Stimulated activated CD8-positive, alpha-beta memory T cell treated with anti-CD3 and anti-CD28 coated beads, Interleukin-7, amount 100 ng/mL, for 48 hours (primary cell): Measurements from ENCODE around the gene WBP2NL.
"Not testable (repeated sequence)": the region's sequence is repeated elsewhere in the genome, so short reads cannot be mapped to it uniquely, and the experiment has no call there.

ENCODE experiments used
- DNase-seq, 2 donors: peaks; one replicate each; pipeline ENCODE4 v3.0.0-alpha.2; 2020; ENCODE audit warnings: low read depth in 1 of 2; ENCODE audit errors: extremely low read depth in 1 of 2

The WBP2NL gene

DNA sequence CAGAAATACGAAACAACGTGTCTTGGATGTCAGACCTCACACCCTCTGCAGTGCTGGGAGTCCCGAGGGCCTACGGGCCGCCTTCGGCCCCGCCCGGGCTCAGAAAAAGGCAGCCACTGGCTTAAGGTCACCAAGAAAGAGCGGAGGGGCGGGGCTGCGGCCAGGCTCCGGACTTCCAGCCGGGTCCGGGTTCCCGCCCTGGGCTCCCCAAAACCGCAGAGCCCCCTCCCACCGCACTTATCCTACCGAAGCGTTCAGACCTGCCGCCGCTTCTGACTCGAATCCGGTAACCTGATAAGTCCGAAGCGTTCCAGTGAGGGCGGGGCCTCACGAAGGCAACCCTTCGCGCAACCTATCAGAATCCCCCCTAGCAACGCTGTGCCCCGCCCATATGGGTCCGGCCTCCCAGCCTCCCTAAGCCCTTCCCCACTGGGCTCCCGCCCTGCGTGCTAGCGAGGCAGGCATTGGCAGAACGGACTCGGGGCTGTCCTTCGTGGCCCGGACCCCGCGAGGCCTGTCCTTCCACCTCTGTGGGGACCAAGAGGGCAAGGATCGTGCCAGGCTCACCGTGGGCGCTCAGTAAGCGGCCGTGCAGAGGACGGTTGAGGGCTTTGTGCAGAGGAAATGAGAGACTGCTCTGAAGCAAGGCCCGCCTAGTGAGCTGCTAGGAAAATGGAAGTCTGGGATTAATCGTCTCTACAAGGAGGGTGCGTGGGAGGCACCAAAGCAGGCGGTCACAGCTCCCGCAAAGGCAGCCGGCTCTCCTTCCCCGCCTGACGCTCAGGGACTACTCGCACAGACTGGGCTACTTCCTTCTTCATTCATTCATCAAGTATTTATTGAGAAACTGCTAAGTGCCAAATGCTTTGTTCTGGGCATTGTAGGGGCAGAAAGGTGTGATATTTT lies 72.2 kb downstream of the WBP2NL start, which contains the start of gene NAGA:
Gene NAGA, minus strand, starts transcription at position 296 of the 906 bp plus-strand sequence. CDS start 515 bp downstream, outside the sequence.
- DNase-seq: peak; percentile 78 to 95

DNA sequence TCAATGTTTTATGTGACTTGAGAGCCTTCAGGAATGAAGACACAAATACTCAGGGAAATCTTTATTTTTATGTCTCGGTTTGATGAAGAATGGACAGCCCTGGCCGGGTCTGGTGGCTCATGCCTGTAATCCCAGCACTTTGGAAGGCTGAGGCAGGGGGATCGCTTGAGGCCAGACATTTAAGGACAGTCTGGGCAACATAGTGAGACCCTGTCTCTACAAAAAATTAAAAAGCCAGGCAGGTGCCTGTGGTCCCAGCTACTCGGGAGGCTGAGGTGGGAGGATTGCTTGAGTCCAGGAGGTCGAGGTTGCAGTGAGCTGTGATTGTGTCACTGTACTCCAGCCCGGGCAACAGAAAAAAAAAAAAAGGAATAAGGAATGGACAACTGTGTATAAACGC lies 72.9 kb downstream of the WBP2NL start:
- not testable (repeated sequence) for DNase-seq

DNA sequence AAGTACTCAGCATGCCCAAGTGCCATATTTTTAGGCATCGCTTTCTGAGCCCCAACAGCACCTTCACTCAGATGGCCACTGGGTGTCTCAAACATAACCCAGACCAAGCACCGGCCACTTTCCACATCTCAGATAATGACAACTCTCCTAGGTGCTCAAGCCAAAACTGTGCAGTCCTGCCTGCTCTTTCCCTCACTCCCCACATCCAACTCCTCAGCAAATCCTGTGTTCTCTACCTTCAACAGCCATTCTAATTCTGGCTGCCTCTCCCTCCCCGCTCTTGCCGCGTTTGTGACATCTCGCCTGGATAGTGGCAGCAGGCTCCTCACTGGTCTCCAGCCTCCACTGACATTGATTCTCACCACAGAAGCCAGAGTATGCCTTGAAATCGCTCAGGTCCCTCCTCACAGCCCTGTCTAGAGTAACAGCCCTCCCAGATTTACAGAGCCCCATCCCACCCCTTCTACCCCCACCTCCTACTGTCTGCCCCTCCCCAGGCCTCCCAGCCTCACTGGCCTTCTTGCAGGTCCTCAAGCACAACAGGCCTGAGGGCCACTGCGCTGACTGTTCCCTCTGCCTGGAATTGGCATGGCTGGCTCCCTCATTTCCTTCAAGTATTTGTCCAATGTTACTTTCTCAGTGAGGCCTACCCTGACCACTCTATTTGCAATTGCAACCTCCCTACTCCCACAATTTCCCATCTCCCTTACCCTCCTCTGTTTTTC lies 74.2 kb downstream of the WBP2NL start:
- DNase-seq: no peak

DNA sequence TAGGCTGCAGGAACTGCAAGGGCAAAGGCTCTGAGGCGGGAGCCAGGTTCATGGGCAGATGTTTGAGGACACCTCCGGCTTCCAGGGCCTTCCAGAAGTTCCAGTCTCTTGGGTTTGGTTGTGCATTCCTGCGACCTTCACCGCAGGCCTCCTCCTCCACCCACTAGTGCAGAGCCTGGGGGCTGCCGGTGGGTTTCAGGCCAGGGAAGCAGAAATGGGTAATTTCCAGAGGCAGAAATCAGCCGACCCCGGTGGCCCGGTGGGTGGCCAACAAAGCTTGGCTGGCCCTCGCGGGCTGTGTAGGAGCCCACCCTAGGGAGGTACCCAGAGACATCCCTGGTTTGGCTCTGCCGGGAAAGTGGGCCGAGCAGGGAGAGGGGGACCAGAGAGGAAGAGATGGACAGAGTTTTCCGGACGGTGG lies 75.0 kb downstream of the WBP2NL start:
- DNase-seq: no peak

DNA sequence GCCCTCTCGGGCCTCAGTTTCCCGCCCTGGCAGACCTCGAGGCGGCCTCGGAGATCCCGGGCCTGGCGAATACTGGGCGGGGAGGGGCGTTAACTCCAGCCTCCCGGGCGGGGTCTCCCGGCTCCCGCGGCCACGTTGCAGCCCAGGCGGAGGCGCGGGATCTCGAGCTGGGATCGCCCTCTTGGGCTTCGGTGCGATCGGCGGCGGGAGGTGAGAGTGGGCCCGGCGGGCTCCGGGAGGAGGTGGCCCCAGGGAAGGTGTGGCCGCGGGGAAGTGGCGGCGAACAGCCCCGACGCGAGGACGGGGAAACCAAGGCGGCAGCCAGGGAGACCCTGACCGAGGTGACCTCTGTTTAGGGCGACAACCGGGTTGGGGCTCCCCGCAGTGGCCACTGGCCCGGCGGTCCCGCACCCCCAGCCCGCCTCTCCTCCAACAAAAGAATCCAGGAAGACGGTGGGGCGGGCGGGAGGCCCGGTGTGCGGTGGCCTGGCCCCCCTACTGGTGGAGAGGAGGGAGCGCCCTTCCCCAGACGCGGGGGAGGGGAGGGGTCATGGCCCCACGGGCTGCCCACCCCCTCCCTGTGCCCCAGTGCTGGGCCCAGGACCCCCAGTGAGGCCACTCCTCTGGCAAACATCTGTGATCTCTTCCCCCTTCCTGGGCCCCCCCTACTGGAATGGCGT lies 75.7 kb downstream of the WBP2NL start, which contains the start of gene PHETA2:
Gene PHETA2, plus strand, starts transcription at position 117 of the 680 bp plus-strand sequence. CDS start 3,046 bp downstream, outside the sequence.
- DNase-seq: peak in 1 of 2 donors; percentile 29

DNA sequence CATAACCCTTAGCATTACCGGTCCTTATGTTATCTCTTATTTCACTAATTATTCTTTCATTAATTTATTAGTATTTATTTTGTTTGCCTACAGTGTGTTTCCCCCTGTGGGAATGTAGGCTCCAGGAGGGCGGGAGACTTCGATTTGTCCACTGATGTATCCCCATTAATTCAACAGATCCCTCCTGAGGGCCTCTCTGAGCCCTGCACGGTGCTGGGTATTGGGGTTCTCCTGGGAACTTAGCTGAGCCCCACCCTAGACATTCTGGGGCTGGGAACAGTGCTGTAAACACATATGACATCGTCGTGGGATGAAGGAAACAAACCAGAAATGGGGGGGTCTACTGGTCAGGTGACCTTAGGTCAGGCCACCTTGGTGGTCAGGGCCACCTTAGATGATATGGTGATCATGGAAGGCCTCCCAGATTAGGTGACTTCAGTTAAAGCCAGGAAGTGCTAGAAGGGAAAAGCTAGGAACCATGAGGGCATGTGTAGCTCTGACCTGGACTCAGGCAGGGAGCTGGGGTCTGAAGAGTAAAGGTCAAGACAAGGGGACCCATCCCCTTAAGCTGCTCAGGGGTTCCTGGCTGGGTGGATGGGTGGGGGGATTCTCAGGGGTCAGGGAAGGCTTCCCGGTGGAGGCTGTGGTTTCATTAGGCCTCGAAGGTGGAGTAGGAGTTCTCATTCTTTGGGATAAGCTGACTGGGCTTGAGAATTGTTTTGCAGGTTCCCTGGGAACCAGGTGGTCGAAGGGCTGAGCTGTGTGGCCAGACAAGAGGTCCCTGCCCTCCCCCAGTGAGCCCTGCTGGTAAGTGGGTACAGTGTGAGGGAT lies 76.5 kb downstream of the WBP2NL start:
- no peak for DNase-seq

GRCh38 chr22:42076764-42077485 lies 78.3 kb downstream of the WBP2NL start:
- no peak for DNase-seq

GRCh38 chr22:42077486-42078125 lies 79.0 kb downstream of the WBP2NL start:
- DNase-seq: no peak
